HEK293 (cell line): ENCODE data around the gene BORA.

ENCODE experiments used
- GLIS1 ChIP-seq: fragments of 450-650 bp; formaldehyde crosslinking; IDR thresholded peaks from 2 replicates; pipeline ENCODE4 v1.5.1; 2016; ENCODE audit warnings: missing biosample characterization, missing genetic modification characterization
- IKZF3 ChIP-seq: fragments of 450-650 bp; IDR thresholded peaks from 2 replicates; pipeline ENCODE4 v1.5.0; 2018; ENCODE audit warnings: missing biosample characterization, mild to moderate bottlenecking, missing genetic modification characterization, moderate library complexity
- KLF1 ChIP-seq: fragments of 450-650 bp; formaldehyde crosslinking; IDR thresholded peaks from 2 replicates; pipeline ENCODE4 v1.5.1; 2016; ENCODE audit warnings: missing biosample characterization, missing genetic modification characterization
- KLF8 ChIP-seq: fragments of 450-650 bp; formaldehyde crosslinking; IDR thresholded peaks from 2 replicates; pipeline ENCODE4 v1.5.1; 2016; ENCODE audit warnings: missing biosample characterization, missing genetic modification characterization
- ZFP37 ChIP-seq: fragments of 450-650 bp; formaldehyde crosslinking; IDR thresholded peaks from 2 replicates; pipeline ENCODE4 v1.5.1; 2016; ENCODE audit warnings: missing biosample characterization, missing genetic modification characterization
- ZFP69B ChIP-seq: fragments of 450-650 bp; formaldehyde crosslinking; IDR thresholded peaks from 2 replicates; pipeline ENCODE4 v1.5.1; 2016; ENCODE audit warnings: missing biosample characterization, missing genetic modification characterization
- ZNF146 ChIP-seq: fragments of 450-650 bp; formaldehyde crosslinking; IDR thresholded peaks from 2 replicates; pipeline ENCODE4 v1.5.1; 2016; ENCODE audit warnings: missing biosample characterization, missing genetic modification characterization
- ZNF214 ChIP-seq: fragments of 450-650 bp; formaldehyde crosslinking; IDR thresholded peaks from 2 replicates; pipeline ENCODE4 v1.5.1; 2017; ENCODE audit warnings: missing biosample characterization, mild to moderate bottlenecking, missing genetic modification characterization, borderline replicate concordance
- ZNF335 ChIP-seq: fragments of 450-650 bp; formaldehyde crosslinking; conservative IDR thresholded peaks from 2 replicates; pipeline ENCODE4 v1.5.1; 2016; ENCODE audit warnings: missing biosample characterization, missing genetic modification characterization
- ZNF366 ChIP-seq: fragments of 450-650 bp; formaldehyde crosslinking; conservative IDR thresholded peaks from 2 replicates; pipeline ENCODE4 v1.5.1; 2016; ENCODE audit warnings: missing biosample characterization, missing genetic modification characterization
- ZNF473 ChIP-seq: fragments of 450-650 bp; formaldehyde crosslinking; IDR thresholded peaks from 2 replicates; pipeline ENCODE4 v1.5.1; 2017; ENCODE audit warnings: missing biosample characterization, missing genetic modification characterization
- ZNF530 ChIP-seq: fragments of 450-650 bp; formaldehyde crosslinking; IDR thresholded peaks from 2 replicates; pipeline ENCODE4 v1.5.1; 2016; ENCODE audit warnings: low read depth, missing biosample characterization, missing genetic modification characterization
- ZNF571 ChIP-seq: fragments of 450-650 bp; formaldehyde crosslinking; IDR thresholded peaks from 2 replicates; pipeline ENCODE4 v1.5.0; 2017; ENCODE audit warnings: missing biosample characterization, missing genetic modification characterization
- ZNF670 ChIP-seq: fragments of 450-650 bp; formaldehyde crosslinking; IDR thresholded peaks from 2 replicates; pipeline ENCODE4 v1.5.1; 2016; ENCODE audit warnings: missing biosample characterization, missing genetic modification characterization, low read depth
- ZNF768 ChIP-seq: fragments of 450-650 bp; formaldehyde crosslinking; IDR thresholded peaks from 2 replicates; pipeline ENCODE4 v1.5.1; 2018; ENCODE audit warnings: missing biosample characterization, mild to moderate bottlenecking, missing genetic modification characterization
- TF ChIP-seq, protein P1 (sequence below): fragments of 450-650 bp; formaldehyde crosslinking; IDR thresholded peaks from 2 replicates; pipeline ENCODE4 v1.5.1; 2016; ENCODE audit warnings: missing biosample characterization, missing genetic modification characterization
- TF ChIP-seq, protein P2 (sequence below): fragments of 450-650 bp; formaldehyde crosslinking; IDR thresholded peaks from 2 replicates; pipeline ENCODE4 v1.5.1; 2016; ENCODE audit warnings: missing biosample characterization, missing genetic modification characterization
- TF ChIP-seq, protein P3 (sequence below): fragments of 450-650 bp; formaldehyde crosslinking; IDR thresholded peaks from 2 replicates; pipeline ENCODE4 v1.5.1; 2017; ENCODE audit warnings: missing biosample characterization, mild to moderate bottlenecking, missing genetic modification characterization, moderate library complexity
- TF ChIP-seq, protein P4 (sequence below): fragments of 450-650 bp; formaldehyde crosslinking; IDR thresholded peaks from 2 replicates; pipeline ENCODE4 v1.5.1; 2016; ENCODE audit warnings: missing biosample characterization, missing genetic modification characterization
- TF ChIP-seq, protein P5 (sequence below): fragments of 450-650 bp; formaldehyde crosslinking; IDR thresholded peaks from 2 replicates; pipeline ENCODE4 v1.5.1; 2016; ENCODE audit warnings: missing biosample characterization, missing genetic modification characterization
- TF ChIP-seq, protein P6 (sequence below): fragments of 450-650 bp; formaldehyde crosslinking; IDR thresholded peaks from 2 replicates; pipeline ENCODE4 v1.5.1; 2016; ENCODE audit warnings: missing biosample characterization, missing genetic modification characterization
- TF ChIP-seq, protein P7 (sequence below): fragments of 450-650 bp; formaldehyde crosslinking; IDR thresholded peaks from 2 replicates; pipeline ENCODE4 v1.5.1; 2016; ENCODE audit warnings: missing biosample characterization, missing genetic modification characterization

BORA gene

DNA sequence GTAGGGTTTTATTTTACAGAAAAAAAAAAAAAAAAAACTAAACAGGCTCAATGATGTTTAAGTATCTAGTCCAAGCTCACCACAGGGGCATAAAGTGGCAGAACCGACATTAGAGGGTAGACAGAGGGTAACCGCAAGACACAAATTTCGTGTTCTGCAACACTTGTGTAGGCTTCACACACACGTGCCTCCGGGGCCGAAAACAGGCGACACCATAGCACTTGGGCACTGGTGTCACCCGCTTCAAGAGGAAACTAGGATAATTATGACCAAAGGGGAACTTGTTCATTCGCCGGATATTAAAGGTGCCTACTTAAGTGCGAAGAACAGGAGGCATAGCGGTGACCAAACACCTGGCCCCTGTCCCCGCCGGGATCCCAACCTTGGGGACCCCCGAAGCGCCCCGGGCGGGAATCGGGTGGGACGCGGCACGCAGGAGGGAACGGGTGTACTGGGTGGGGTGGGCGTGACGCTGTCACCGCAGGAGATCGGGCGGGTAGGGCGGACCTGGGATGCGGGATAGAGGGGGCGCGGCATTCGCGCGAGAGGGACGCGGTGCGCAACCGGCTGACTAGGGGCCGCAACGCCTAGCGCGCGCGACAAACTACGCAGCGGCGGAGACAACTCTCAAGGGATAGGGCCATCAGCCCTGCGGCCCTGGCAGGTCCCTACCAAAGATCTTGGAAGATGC lies 852 bp upstream of the BORA start (continued):
- TF ChIP-seq, protein P1, sequence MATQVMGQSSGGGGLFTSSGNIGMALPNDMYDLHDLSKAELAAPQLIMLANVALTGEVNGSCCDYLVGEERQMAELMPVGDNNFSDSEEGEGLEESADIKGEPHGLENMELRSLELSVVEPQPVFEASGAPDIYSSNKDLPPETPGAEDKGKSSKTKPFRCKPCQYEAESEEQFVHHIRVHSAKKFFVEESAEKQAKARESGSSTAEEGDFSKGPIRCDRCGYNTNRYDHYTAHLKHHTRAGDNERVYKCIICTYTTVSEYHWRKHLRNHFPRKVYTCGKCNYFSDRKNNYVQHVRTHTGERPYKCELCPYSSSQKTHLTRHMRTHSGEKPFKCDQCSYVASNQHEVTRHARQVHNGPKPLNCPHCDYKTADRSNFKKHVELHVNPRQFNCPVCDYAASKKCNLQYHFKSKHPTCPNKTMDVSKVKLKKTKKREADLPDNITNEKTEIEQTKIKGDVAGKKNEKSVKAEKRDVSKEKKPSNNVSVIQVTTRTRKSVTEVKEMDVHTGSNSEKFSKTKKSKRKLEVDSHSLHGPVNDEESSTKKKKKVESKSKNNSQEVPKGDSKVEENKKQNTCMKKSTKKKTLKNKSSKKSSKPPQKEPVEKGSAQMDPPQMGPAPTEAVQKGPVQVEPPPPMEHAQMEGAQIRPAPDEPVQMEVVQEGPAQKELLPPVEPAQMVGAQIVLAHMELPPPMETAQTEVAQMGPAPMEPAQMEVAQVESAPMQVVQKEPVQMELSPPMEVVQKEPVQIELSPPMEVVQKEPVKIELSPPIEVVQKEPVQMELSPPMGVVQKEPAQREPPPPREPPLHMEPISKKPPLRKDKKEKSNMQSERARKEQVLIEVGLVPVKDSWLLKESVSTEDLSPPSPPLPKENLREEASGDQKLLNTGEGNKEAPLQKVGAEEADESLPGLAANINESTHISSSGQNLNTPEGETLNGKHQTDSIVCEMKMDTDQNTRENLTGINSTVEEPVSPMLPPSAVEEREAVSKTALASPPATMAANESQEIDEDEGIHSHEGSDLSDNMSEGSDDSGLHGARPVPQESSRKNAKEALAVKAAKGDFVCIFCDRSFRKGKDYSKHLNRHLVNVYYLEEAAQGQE, result peak; percentile 42; the same call in 1 of the 2 replicates
- TF ChIP-seq ZNF530 (tag by site-specific recombination) (no peak), ZNF473 (no peak), ZFP69B (tag by site-specific recombination) (no peak), ZNF571 (tag by site-specific recombination) (no peak), ZNF214 (tag by site-specific recombination) (no peak), ZNF335 (tag by site-specific recombination) (peak; percentile 88), ZNF670 (tag by site-specific recombination) (no peak), GLIS1 (tag by site-specific recombination) (peak; percentile 32; the same call in 1 of the 2 replicates), IKZF3 (tag by site-specific recombination) (0 out of 2 replicates have a peak, but pooled peaks have one; percentile 21), KLF8 (tag by site-specific recombination) (peak; percentile 77; the same call in 1 of the 2 replicates), ZNF366 (tag by site-specific recombination) (0 out of 2 replicates have a peak, but pooled peaks have one; percentile 30), ZNF146 (no peak), KLF1 (tag by site-specific recombination) (peak; percentile 97), ZFP37 (tag by site-specific recombination) (peak; percentile 76; the same call in 1 of the 2 replicates), ZNF768 (tag by site-specific recombination) (no peak)
- TF ChIP-seq, protein P2, sequence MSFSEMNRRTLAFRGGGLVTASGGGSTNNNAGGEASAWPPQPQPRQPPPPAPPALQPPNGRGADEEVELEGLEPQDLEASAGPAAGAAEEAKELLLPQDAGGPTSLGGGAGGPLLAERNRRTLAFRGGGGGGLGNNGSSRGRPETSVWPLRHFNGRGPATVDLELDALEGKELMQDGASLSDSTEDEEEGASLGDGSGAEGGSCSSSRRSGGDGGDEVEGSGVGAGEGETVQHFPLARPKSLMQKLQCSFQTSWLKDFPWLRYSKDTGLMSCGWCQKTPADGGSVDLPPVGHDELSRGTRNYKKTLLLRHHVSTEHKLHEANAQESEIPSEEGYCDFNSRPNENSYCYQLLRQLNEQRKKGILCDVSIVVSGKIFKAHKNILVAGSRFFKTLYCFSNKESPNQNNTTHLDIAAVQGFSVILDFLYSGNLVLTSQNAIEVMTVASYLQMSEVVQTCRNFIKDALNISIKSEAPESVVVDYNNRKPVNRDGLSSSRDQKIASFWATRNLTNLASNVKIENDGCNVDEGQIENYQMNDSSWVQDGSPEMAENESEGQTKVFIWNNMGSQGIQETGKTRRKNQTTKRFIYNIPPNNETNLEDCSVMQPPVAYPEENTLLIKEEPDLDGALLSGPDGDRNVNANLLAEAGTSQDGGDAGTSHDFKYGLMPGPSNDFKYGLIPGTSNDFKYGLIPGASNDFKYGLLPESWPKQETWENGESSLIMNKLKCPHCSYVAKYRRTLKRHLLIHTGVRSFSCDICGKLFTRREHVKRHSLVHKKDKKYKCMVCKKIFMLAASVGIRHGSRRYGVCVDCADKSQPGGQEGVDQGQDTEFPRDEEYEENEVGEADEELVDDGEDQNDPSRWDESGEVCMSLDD, result no peak
- TF ChIP-seq, protein P3, sequence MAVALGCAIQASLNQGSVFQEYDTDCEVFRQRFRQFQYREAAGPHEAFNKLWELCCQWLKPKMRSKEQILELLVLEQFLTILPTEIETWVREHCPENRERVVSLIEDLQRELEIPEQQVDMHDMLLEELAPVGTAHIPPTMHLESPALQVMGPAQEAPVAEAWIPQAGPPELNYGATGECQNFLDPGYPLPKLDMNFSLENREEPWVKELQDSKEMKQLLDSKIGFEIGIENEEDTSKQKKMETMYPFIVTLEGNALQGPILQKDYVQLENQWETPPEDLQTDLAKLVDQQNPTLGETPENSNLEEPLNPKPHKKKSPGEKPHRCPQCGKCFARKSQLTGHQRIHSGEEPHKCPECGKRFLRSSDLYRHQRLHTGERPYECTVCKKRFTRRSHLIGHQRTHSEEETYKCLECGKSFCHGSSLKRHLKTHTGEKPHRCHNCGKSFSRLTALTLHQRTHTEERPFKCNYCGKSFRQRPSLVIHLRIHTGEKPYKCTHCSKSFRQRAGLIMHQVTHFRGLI, result no peak
- TF ChIP-seq, protein P4, sequence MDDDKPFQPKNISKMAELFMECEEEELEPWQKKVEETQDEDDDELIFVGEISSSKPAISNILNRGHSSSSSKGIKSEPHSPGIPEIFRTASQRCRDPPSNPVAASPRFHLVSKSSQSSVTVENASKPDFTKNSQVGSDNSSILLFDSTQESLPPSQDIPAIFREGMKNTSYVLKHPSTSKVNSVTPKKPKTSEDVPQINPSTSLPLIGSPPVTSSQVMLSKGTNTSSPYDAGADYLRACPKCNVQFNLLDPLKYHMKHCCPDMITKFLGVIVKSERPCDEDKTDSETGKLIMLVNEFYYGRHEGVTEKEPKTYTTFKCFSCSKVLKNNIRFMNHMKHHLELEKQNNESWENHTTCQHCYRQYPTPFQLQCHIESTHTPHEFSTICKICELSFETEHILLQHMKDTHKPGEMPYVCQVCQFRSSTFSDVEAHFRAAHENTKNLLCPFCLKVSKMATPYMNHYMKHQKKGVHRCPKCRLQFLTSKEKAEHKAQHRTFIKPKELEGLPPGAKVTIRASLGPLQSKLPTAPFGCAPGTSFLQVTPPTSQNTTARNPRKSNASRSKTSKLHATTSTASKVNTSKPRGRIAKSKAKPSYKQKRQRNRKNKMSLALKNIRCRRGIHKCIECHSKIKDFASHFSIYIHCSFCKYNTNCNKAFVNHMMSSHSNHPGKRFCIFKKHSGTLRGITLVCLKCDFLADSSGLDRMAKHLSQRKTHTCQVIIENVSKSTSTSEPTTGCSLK (tag by site-specific recombination), result no peak
- TF ChIP-seq, protein P5, sequence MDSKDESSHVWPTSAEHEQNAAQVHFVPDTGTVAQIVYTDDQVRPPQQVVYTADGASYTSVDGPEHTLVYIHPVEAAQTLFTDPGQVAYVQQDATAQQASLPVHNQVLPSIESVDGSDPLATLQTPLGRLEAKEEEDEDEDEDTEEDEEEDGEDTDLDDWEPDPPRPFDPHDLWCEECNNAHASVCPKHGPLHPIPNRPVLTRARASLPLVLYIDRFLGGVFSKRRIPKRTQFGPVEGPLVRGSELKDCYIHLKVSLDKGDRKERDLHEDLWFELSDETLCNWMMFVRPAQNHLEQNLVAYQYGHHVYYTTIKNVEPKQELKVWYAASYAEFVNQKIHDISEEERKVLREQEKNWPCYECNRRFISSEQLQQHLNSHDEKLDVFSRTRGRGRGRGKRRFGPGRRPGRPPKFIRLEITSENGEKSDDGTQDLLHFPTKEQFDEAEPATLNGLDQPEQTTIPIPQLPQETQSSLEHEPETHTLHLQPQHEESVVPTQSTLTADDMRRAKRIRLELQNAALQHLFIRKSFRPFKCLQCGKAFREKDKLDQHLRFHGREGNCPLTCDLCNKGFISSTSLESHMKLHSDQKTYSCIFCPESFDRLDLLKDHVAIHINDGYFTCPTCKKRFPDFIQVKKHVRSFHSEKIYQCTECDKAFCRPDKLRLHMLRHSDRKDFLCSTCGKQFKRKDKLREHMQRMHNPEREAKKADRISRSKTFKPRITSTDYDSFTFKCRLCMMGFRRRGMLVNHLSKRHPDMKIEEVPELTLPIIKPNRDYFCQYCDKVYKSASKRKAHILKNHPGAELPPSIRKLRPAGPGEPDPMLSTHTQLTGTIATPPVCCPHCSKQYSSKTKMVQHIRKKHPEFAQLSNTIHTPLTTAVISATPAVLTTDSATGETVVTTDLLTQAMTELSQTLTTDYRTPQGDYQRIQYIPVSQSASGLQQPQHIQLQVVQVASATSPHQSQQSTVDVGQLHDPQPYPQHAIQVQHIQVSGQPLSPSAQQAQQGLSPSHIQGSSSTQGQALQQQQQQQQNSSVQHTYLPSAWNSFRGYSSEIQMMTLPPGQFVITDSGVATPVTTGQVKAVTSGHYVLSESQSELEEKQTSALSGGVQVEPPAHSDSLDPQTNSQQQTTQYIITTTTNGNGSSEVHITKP (tag by site-specific recombination), result peak; percentile 47; the same call in 1 of the 2 replicates
- TF ChIP-seq, protein P6, sequence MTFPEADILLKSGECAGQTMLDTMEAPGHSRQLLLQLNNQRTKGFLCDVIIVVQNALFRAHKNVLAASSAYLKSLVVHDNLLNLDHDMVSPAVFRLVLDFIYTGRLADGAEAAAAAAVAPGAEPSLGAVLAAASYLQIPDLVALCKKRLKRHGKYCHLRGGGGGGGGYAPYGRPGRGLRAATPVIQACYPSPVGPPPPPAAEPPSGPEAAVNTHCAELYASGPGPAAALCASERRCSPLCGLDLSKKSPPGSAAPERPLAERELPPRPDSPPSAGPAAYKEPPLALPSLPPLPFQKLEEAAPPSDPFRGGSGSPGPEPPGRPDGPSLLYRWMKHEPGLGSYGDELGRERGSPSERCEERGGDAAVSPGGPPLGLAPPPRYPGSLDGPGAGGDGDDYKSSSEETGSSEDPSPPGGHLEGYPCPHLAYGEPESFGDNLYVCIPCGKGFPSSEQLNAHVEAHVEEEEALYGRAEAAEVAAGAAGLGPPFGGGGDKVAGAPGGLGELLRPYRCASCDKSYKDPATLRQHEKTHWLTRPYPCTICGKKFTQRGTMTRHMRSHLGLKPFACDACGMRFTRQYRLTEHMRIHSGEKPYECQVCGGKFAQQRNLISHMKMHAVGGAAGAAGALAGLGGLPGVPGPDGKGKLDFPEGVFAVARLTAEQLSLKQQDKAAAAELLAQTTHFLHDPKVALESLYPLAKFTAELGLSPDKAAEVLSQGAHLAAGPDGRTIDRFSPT (tag by site-specific recombination), result 0 out of 2 replicates have a peak, but pooled peaks have one; percentile 41
- TF ChIP-seq, protein P7, sequence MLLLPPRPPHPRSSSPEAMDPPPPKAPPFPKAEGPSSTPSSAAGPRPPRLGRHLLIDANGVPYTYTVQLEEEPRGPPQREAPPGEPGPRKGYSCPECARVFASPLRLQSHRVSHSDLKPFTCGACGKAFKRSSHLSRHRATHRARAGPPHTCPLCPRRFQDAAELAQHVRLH, result no peak
